Activated CD4-positive, alpha-beta memory T cell treated with anti-CD3 and anti-CD28 coated beads for 36 hours (primary cell): Measurements from ENCODE around the gene LEFTY2. TPM values are rescaled to one million over a fixed set of nuclear protein-coding genes. Genes with fewer than 3 reads are reported as not detected.

Source experiments
- CTCF ChIA-PET: fragments of 350-600 bp; sonication (Branson Sonifier 250); formaldehyde crosslinking; loops from one replicate; lab custom pipeline; 2021; ENCODE audit warnings: antibody characterized with exemption, inconsistent platforms; lab: Charles Lee
- POLR2A ChIA-PET: fragments of 350-600 bp; sonication (Branson Sonifier 250); formaldehyde crosslinking; loops from one replicate; lab custom pipeline; 2021; ENCODE audit warnings: antibody characterized with exemption; lab: Charles Lee
- DNase-seq: peaks from one replicate; pipeline ENCODE4 v3.0.0-alpha.2; 2020
- H3K27ac Mint-ChIP-seq: one replicate; pipeline ENCODE4 v1.8.0; 2021; ENCODE audit warnings: mixed read lengths
- H3K27me3 Mint-ChIP-seq: one replicate; pipeline ENCODE4 v1.8.0; 2021; ENCODE audit warnings: mixed read lengths
- H3K36me3 Mint-ChIP-seq: one replicate; pipeline ENCODE4 v1.8.0; 2021; ENCODE audit warnings: mixed read lengths
- H3K4me1 Mint-ChIP-seq: one replicate; pipeline ENCODE4 v1.8.0; 2021; ENCODE audit warnings: low read depth, mixed read lengths
- H3K4me3 Mint-ChIP-seq: one replicate; pipeline ENCODE4 v1.8.0; 2021; ENCODE audit warnings: mild to moderate bottlenecking, mixed read lengths
- H3K9me3 Mint-ChIP-seq: one replicate; pipeline ENCODE4 v1.8.0; 2021; ENCODE audit warnings: mixed read lengths
- intact Hi-C: fragments of 100-400 bp; cut with micrococcal nuclease; formaldehyde crosslinking; loops from one replicate; pipeline ENCODE4 v1.15.1; 2023
- total RNA-seq, 2 experiments: library from RNA; stranded (reverse); gene quantifications; one replicate each; pipeline ENCODE4 v1.2.3, GENCODE V29; 2021

The LEFTY2 gene
- total RNA-seq, 2 experiments from 2014 or later: not detected

DNA sequence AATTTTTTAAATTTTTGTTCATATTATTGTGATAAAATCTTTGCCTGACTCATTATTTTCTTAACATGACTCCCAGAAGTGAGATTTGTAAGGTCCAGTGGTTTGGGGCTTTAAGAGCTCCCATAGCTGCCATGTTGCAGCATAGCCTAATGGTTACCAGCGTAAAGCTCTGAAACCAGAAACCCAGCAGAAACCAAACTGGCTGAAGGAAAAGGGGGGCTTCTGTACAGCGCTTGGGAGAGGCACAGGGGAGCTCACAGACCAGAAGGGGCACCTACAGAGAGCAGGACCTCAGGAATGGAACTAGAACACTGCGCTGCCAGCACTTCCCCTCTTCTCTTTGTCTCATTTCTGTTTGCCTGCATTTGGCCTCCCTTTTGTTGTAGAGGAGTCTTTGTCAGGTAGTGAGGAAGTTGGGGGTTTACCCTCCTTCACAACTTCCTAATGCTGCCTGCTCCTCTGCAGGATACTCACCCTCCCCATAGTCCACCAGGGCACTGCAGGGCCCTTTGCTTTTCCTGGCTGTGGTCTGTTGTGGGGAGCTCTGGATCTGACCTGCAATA is 14.4 kb downstream of the LEFTY2 start:
- H3K4me3 Mint-ChIP-seq: no peak overlapping the region
- no peak for DNase-seq
- intact Hi-C loops: loop anchor here (10.0 kb wide), 1 partner anchor 138 kb away; the partner anchor contains the start of gene H3-3A
- POLR2A ChIA-PET: interaction anchor here (1.2 kb wide), 1 partner anchor 149 kb away, joined by 3 read pairs; the partner anchor contains the start of gene SRP9
- H3K36me3 Mint-ChIP-seq: peaks cover 7% of the 10 kb centered on the region
- H3K4me1 Mint-ChIP-seq: peaks cover 19% of the 10 kb centered on the region
- CTCF ChIA-PET: interaction anchor here (1.0 to 1.2 kb wide), 3 partner anchors 8 to 86 kb away, joined by 3 to 4 read pairs (median 3); no protein-coding TSS in a partner anchor
- H3K9me3 Mint-ChIP-seq: no peaks in the 10 kb centered on the region
- H3K27me3 Mint-ChIP-seq: no peaks in the 10 kb centered on the region
- no peak overlapping the region for H3K27ac Mint-ChIP-seq

DNA sequence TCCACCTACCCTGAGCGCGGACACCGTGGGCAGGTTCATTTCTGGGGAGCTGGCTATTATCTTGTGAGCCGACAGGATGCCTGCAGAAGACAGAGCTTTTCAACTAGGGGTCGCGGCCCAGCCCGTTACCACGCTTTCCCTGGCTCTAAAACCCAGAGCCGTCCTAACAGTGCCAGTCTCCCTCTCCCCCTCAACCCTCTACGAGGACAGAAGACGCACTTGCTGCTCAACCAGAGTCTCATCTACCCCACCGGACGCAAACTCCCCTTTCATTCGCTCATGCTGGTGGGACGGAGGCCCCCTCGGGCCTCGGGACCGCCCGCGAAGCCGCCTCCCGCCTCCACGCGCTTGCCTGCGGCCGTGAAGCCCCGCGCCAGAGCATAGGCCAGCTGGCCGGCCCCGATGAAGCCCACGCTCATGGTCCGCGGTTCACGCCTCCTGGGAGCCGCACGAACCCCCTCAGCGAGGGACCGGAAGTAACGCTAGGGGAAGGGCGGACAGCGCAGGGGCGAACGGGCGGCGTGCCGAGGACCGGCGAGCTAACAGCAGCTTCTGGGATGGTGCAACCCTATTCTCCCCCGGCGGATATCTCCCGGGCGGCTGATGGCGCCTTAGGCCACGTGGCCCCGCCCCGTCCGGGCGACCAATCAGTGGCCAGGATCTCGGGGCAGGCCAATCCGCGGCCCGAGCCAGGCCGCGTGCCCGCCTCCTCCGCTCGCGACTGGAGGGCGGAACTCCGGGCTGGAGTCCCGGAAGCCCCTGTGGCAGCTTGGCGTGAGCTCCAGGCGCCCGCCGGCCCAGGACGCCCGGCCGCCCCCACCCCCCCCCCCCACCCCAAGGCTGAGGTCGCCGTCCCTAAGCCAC is 17.1 kb downstream of the LEFTY2 start, which contains the start of gene PYCR2:
PYCR2 (minus strand) TSS at position 559 of the 864 bp plus-strand sequence; CDS start at position 419, 140 bp downstream.
- Mint-ChIP-seq H3K9me3 (no peaks in the 10 kb centered on the region), H3K4me3 (peak within 1 kb of the TSS; percentile 95), H3K27ac (peak within 1 kb of the TSS; percentile 92), H3K27me3 (no peaks in the 10 kb centered on the region), H3K4me1 (peaks cover 37% of the 10 kb centered on the region), H3K36me3 (peaks cover 28% of the 10 kb centered on the region)
- CTCF ChIA-PET: interaction anchor here (1.0 to 2.6 kb wide), 8 partner anchors 13 to 451 kb away, joined by 3 to 17 read pairs (median 6); partner anchors contain the start of genes SRP9 and TMEM63A
- POLR2A ChIA-PET: interaction anchor here (1.0 to 3.6 kb wide), 14 partner anchors 13 to 463 kb away, joined by 3 to 20 read pairs (median 5); partner anchors contain the start of genes SDE2, SRP9 and TMEM63A
- DNase-seq: peak; percentile 97
- intact Hi-C loops: loop anchor here (1.0 to 10.0 kb wide), 7 partner anchors 27 to 479 kb away; partner anchors contain the start of genes H3-3A, SDE2, SRP9 and TMEM63A

DNA sequence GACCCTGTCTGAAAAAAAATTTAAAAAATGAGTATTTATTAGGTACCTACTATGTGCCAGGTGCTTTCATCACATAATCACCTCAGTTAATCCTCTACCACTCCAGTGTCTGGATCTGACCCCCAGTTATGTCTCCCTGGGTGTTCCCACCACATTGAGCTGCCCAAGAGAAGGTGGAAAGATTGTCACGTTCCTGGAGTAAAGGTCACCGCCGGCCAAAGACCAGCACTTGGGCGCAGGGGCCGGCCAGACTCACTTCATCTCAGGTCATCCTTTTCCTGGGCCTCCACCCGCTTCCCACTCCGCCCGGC is 17.7 kb downstream of the LEFTY2 start:
- no peaks in the 10 kb centered on the region for H3K27me3 Mint-ChIP-seq
- intact Hi-C loops: loop anchor here (10.0 kb wide), 1 partner anchor 141 kb away; the partner anchor contains the start of gene H3-3A
- POLR2A ChIA-PET: interaction anchor here (1.0 to 3.6 kb wide), 13 partner anchors 13 to 462 kb away, joined by 3 to 20 read pairs (median 6); partner anchors contain the start of genes SDE2, SRP9 and TMEM63A
- CTCF ChIA-PET: interaction anchor here (1.3 to 2.6 kb wide), 5 partner anchors 12 to 449 kb away, joined by 6 to 17 read pairs (median 7); partner anchors contain the start of genes SRP9 and TMEM63A
- no peak for DNase-seq
- no peaks in the 10 kb centered on the region for H3K9me3 Mint-ChIP-seq
- H3K4me1 Mint-ChIP-seq: peaks cover 36% of the 10 kb centered on the region
- peak overlapping the region; percentile 95 for H3K4me3 Mint-ChIP-seq
- H3K36me3 Mint-ChIP-seq: peaks cover 31% of the 10 kb centered on the region
- H3K27ac Mint-ChIP-seq: peak overlapping the region; percentile 92

DNA sequence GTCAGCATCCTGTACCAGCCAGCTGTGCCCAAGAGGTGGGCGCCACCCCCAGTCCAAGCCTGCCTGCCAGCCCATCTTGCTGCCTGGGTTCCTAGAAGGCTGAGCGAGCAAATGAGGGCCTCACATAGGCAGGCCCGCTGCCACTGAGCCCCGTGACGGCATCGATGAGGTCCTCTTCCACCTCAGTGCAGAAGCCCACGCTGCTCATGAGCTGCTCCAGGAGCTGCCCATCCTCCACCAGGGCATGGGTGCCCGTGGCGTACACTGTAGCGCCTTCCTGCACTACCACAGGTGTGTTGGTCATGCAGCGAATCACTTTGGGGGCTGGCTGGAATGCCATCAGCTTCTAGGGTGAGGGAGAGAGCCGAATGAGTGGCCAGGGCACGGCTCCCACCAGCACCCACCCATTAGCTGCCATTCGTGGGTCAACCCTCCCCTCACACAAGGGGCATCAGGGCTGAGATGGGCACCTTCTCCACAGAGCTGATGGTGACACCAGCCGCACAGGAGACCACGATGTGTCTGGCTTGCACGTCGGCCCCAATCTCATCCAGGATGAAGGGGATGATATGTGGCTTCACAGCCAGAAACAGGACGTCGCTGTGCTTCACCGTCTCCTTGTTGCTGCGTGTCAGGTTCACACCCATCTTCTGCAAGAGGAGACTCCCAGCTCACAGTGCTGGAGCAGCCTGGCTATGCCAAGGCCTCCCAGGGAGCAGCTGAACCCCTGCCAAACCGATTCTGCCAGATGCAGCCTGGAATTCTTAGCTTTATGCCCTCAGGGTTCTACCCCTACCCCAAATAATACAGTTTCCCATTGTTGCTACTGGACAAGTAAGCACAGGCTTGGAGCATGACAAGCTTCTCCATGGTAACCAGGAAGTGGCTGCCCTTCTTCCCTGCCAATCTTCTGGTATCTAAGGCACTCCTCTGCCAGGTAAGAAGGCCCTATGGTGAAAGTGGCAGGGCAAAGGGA is 19.0 kb downstream of the LEFTY2 start:
- no peak overlapping the region for H3K27ac Mint-ChIP-seq
- no peaks in the 10 kb centered on the region for H3K9me3 Mint-ChIP-seq
- H3K27me3 Mint-ChIP-seq: no peaks in the 10 kb centered on the region
- DNase-seq: no peak
- peaks cover 40% of the 10 kb centered on the region for H3K36me3 Mint-ChIP-seq
- peaks cover 34% of the 10 kb centered on the region for H3K4me1 Mint-ChIP-seq
- intact Hi-C loops: loop anchor here (10.0 kb wide), 1 partner anchor 143 kb away; the partner anchor contains the start of gene H3-3A
- ChIA-PET POLR2A (interaction anchor here (1.1 to 3.6 kb wide), 2 partner anchors 24 to 37 kb away, joined by 3 to 14 read pairs; no protein-coding TSS in a partner anchor), CTCF (interaction anchor here (0.8 to 1.6 kb wide), 2 partner anchors 145 to 447 kb away, joined by 3 to 6 read pairs; partner anchors contain the start of gene SRP9)
- peak overlapping the region; percentile 95 for H3K4me3 Mint-ChIP-seq

DNA sequence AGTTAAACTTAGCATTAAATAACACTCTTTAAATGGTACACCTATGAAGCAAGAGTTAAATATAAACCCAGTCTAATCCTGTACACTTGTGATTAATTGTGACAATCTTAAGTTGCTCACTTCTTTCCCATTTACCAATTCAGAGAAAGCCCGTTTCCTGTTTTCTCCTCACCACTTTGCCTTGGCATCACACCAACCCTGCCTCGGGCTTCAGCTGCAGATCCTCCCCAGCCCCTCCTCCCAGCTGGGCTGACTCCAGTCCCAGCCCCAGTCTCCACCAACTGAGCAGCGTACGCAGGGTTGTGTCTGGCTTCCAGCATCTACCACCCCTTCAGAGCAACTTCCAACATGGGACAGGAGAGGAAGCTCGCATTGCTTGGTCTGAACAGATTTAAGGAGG is 21.1 kb downstream of the LEFTY2 start:
- Mint-ChIP-seq H3K27ac (peak overlapping the region; percentile 74), H3K4me3 (peak overlapping the region; percentile 13), H3K4me1 (peaks cover 32% of the 10 kb centered on the region), H3K9me3 (no peaks in the 10 kb centered on the region), H3K27me3 (no peaks in the 10 kb centered on the region), H3K36me3 (peaks cover 43% of the 10 kb centered on the region)
- CTCF ChIA-PET: interaction anchor here (0.7 to 1.4 kb wide), 2 partner anchors 9 to 43 kb away, joined by 3 to 5 read pairs; no protein-coding TSS in a partner anchor
- intact Hi-C loops: loop anchor here (10.0 kb wide), 1 partner anchor 145 kb away; the partner anchor contains the start of gene H3-3A
- POLR2A ChIA-PET: interaction anchor here (1.0 kb wide), 1 partner anchor 37 kb away, joined by 5 read pairs; no protein-coding TSS in a partner anchor
- peak; percentile 72 for DNase-seq

DNA sequence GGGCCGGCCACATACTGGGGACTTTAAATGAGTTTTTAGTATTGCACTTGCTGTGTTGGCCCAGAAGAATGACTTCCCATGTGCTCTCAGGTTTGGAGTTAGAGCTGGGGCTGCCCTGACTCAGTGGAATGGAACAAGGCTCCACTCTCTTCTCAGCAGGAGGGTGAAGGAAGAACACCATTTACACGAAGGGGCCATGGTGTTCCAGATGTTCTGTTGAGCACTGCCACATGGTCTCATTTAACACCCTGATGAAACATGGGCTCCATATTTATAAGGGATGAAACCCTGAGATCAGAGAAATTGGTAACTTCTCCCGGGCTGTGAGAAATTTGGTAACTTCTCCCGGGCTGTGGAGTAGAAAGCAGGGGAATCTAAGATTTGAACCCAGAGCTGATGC is 22.7 kb downstream of the LEFTY2 start:
- CTCF ChIA-PET: interaction anchor here (1.0 kb wide), 1 partner anchor 444 kb away, joined by 3 read pairs; no protein-coding TSS in a partner anchor
- Mint-ChIP-seq H3K9me3 (no peaks in the 10 kb centered on the region), H3K4me1 (peaks cover 32% of the 10 kb centered on the region), H3K4me3 (no peak overlapping the region), H3K27ac (no peak overlapping the region), H3K27me3 (no peaks in the 10 kb centered on the region), H3K36me3 (peaks cover 42% of the 10 kb centered on the region)
- intact Hi-C loops: no loop called here
- POLR2A ChIA-PET: no interaction called here
- no peak for DNase-seq

DNA sequence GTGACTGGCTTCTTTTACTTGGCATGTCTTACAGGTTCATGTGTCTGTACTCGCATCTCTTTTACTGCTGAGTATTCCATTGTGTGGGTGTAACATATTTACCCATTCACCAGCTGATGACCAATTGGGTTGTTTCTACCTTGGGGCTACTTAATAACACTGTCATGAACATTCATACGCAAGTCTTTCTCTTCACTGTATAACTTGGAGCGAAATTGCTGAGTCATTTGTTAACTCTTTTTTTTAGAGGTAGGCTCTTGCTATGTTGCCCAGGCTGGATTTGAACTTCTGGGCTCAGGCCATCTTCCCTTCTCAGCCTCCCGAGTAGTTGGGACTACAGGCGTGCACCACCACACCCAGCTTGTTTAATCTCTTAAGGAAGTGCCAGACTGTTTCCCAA is 23.5 kb downstream of the LEFTY2 start:
- no peak for DNase-seq
- Mint-ChIP-seq H3K4me1 (peaks cover 27% of the 10 kb centered on the region), H3K4me3 (no peak overlapping the region), H3K27ac (no peak overlapping the region), H3K36me3 (peaks cover 38% of the 10 kb centered on the region), H3K27me3 (no peaks in the 10 kb centered on the region), H3K9me3 (no peaks in the 10 kb centered on the region)
- POLR2A ChIA-PET: no interaction called here
- CTCF ChIA-PET: no interaction called here
- intact Hi-C loops: no loop called here

DNA sequence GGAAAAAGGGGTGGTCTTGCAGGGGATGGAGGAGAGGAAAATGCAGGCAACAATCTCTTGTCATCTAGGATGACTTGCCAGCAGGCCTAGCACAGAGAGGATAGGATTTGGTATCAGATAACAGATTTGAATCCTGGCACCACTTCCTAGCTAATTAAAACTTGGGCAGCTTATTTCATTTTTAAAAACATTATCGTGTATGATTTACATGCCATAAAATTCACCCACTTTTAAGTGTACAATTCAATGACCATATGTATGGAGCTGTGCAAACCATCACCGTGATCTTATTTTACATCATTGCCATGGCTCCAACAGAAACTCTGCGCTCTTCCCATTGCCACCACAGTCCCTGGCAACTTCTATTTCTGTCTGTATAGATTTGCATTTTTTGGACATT is 23.9 kb downstream of the LEFTY2 start:
- Mint-ChIP-seq H3K27ac (no peak overlapping the region), H3K4me1 (peaks cover 23% of the 10 kb centered on the region), H3K4me3 (no peak overlapping the region), H3K36me3 (peaks cover 36% of the 10 kb centered on the region), H3K27me3 (no peaks in the 10 kb centered on the region), H3K9me3 (no peaks in the 10 kb centered on the region)
- DNase-seq: no peak
- CTCF ChIA-PET: no interaction called here
- POLR2A ChIA-PET: no interaction called here
- intact Hi-C loops: no loop called here

DNA sequence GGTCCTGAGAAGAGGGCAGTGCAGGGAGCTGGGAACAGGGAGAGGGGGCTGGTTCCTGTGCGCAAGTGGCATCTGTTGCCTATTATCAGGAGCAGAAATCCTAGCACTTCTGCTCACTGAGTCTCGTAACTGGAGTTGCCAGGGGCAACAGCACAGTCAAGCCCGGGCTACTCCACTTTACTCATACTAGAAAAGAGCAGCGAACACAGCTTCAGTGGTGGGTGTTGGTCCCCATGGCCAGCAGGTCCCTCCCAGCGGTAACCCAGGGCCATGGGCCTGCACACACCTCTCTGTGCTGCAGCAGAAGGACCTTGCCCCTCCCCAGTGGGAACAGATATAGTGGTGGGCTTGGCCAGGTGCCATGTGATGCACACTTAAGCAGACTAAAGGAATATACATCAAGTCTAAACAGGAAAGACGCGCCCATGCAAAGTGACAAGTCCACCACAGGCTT is 25.5 kb downstream of the LEFTY2 start:
- DNase-seq: no peak
- H3K4me1 Mint-ChIP-seq: peaks cover 21% of the 10 kb centered on the region
- H3K9me3 Mint-ChIP-seq: no peaks in the 10 kb centered on the region
- POLR2A ChIA-PET: interaction anchor here (0.7 kb wide), 1 partner anchor 32 kb away, joined by 3 read pairs; no protein-coding TSS in a partner anchor
- no peaks in the 10 kb centered on the region for H3K27me3 Mint-ChIP-seq
- H3K4me3 Mint-ChIP-seq: no peak overlapping the region
- no peak overlapping the region for H3K27ac Mint-ChIP-seq
- CTCF ChIA-PET: interaction anchor here (3.1 kb wide), 1 partner anchor 442 kb away, joined by 7 read pairs; no protein-coding TSS in a partner anchor
- peaks cover 26% of the 10 kb centered on the region for H3K36me3 Mint-ChIP-seq
- intact Hi-C loops: no loop called here

DNA sequence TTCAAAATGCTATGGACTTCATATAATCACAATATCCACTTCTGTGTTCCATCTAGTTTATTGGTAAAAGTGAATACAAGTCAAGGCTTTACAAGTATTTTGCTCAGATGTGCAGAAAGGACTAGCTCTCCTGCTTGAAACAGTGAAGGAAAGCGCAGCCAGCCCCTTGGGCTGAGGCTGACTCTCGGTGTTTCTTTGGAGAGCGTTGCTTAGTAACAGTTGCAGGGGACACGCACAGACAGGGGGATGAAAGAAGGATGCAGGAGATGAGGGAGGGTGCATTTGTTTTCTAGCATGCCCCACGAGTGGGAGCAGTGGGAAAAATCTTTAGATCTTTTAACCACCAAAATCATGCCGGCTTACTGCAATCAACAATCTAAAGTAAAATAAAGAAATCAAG is 26.1 kb downstream of the LEFTY2 start:
- peaks cover 21% of the 10 kb centered on the region for H3K4me1 Mint-ChIP-seq
- H3K27me3 Mint-ChIP-seq: no peaks in the 10 kb centered on the region
- POLR2A ChIA-PET: no interaction called here
- CTCF ChIA-PET: interaction anchor here (3.1 kb wide), 1 partner anchor 441 kb away, joined by 7 read pairs; no protein-coding TSS in a partner anchor
- no peaks in the 10 kb centered on the region for H3K9me3 Mint-ChIP-seq
- intact Hi-C loops: loop anchor here (5.0 kb wide), 1 partner anchor 48 kb away; no protein-coding TSS in a partner anchor
- H3K36me3 Mint-ChIP-seq: peaks cover 22% of the 10 kb centered on the region
- H3K27ac Mint-ChIP-seq: no peak overlapping the region
- no peak overlapping the region for H3K4me3 Mint-ChIP-seq
- no peak for DNase-seq
